Right lobe of liver (tissue), 4 donors: Measurements from ENCODE around the gene SETBP1.

ENCODE experiments used
- CTCF ChIP-seq, 4 donors: fragments of 200-600 bp in 3 of 4; fragments of 450-650 bp in 1 of 4; IDR thresholded peaks; one replicate each; pipeline versions ENCODE4 v1.5.1 to v1.8.0; 2016 to 2022; ENCODE audit warnings: antibody characterized with exemption in 4 of 4, mild to moderate bottlenecking in 2 of 4
- POLR2A ChIP-seq: fragments of 450-650 bp; IDR thresholded peaks from one replicate; pipeline ENCODE4 v1.6.1; 2017; ENCODE audit warnings: antibody characterized with exemption, mild to moderate bottlenecking
- donor health status: DM: no; HTN: no; CAD: no.
- donor health status: DM: no; HTN: no; CAD: no.
- donor health status: DM: no; HTN: yes; CAD: no.

GRCh38 chr18:44766450-44766849 lies 85.8 kb downstream of the SETBP1 start:
- TF ChIP-seq POLR2A (no peak), CTCF (IDR thresholded peaks at IDR 0.05) (no peak)
